ENCODE data around the gene ENOX2.

Gene ENOX2

GRCh38 chrX:130623518-130623917 lies 279.5 kb downstream of the ENOX2 start:
- H3K27ac ChIP-seq (ENCODE audit: low read depth, low read length) = no peak overlapping the region
- H4K20me1 ChIP-seq (ENCODE audit: control insufficient read depth, insufficient read depth, low read depth, low read length) = no peaks in the 10 kb centered on the region
- no peaks in the 10 kb centered on the region for H3K79me2 ChIP-seq (ENCODE audit: control insufficient read depth, low read length)
- H3K36me3 ChIP-seq (ENCODE audit: control insufficient read depth, low read length) = no peaks in the 10 kb centered on the region
- TF ChIP-seq EZH2phosphoT487 (IDR thresholded peaks at IDR 0.05; ENCODE audit: borderline replicate concordance, low read length) = no peak
- TF ChIP-seq, protein P1, sequence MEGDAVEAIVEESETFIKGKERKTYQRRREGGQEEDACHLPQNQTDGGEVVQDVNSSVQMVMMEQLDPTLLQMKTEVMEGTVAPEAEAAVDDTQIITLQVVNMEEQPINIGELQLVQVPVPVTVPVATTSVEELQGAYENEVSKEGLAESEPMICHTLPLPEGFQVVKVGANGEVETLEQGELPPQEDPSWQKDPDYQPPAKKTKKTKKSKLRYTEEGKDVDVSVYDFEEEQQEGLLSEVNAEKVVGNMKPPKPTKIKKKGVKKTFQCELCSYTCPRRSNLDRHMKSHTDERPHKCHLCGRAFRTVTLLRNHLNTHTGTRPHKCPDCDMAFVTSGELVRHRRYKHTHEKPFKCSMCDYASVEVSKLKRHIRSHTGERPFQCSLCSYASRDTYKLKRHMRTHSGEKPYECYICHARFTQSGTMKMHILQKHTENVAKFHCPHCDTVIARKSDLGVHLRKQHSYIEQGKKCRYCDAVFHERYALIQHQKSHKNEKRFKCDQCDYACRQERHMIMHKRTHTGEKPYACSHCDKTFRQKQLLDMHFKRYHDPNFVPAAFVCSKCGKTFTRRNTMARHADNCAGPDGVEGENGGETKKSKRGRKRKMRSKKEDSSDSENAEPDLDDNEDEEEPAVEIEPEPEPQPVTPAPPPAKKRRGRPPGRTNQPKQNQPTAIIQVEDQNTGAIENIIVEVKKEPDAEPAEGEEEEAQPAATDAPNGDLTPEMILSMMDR (IDR thresholded peaks at IDR 0.05; ENCODE audit: low read depth, low read length, poor library complexity, severe bottlenecking) = no peak
- no peaks in the 10 kb centered on the region for H3K4me1 ChIP-seq (ENCODE audit: control insufficient read depth, low read length)
- no peaks in the 10 kb centered on the region for H3F3A ChIP-seq (ENCODE audit: control insufficient read depth, insufficient read depth)
- H3K4me2 ChIP-seq (ENCODE audit: low read length) = no peak overlapping the region
- no peak overlapping the region for H3K4me3 ChIP-seq (ENCODE audit: low read length)
- H3K27me3 ChIP-seq (ENCODE audit: control insufficient read depth, low read length) = no peaks in the 10 kb centered on the region
- no peaks in the 10 kb centered on the region for H3K9me3 ChIP-seq (ENCODE audit: control insufficient read depth, insufficient read depth, low read length)
- no peaks in the 10 kb centered on the region for H3K9me2 ChIP-seq (replicated peaks; ENCODE audit: control insufficient read depth, low read length)

- Histone ChIP-seq H3K27me3 (ENCODE audit: control insufficient read depth, low read length) (no peaks in the 10 kb centered on the region), H3K36me3 (ENCODE audit: control insufficient read depth, low read length) (no peaks in the 10 kb centered on the region), H3K9me3 (ENCODE audit: control insufficient read depth, insufficient read depth, low read length) (no peaks in the 10 kb centered on the region), H3F3A (ENCODE audit: control insufficient read depth, insufficient read depth) (no peaks in the 10 kb centered on the region), H3K4me3 (ENCODE audit: low read length) (no peak overlapping the region), H3K27ac (ENCODE audit: low read depth, low read length) (no peak overlapping the region), H3K4me2 (ENCODE audit: low read length) (no peak overlapping the region), H3K79me2 (ENCODE audit: control insufficient read depth, low read length) (no peaks in the 10 kb centered on the region), H3K4me1 (ENCODE audit: control insufficient read depth, low read length) (no peaks in the 10 kb centered on the region), H3K9me2 (replicated peaks; ENCODE audit: control insufficient read depth, low read length) (no peaks in the 10 kb centered on the region), H4K20me1 (ENCODE audit: control insufficient read depth, insufficient read depth, low read depth, low read length) (no peaks in the 10 kb centered on the region)
- TF ChIP-seq, protein P1 (IDR thresholded peaks at IDR 0.05; ENCODE audit: low read depth, low read length, poor library complexity, severe bottlenecking) = no peak
- TF ChIP-seq EZH2phosphoT487 (IDR thresholded peaks at IDR 0.05; ENCODE audit: borderline replicate concordance, low read length) = no peak
Measured at GRCh38 chrX:130615941-130616340, 287.1 kb downstream of the ENOX2 start.

DNA sequence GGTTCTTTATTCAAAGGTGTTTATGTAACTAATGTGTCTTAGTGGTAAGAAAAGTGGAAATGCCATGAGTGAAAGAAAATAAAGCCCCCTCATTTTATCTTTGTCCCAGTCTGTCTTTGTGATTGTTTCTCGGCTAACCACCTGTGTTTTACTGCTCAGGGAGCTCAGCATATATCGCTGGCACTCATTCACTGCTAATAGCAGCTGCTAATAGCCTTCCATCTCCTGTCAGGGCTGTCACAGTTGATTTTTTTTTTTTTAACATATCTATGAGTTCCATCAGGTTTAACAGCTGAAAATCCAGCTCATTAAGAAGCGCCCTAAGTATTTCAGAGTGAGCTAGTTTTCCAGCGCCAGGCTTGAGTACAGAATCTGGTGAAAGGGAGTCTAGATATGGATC lies 295.6 kb downstream of the ENOX2 start:
- Histone ChIP-seq H3K27ac (ENCODE audit: low read depth, low read length) (no peak overlapping the region), H4K20me1 (ENCODE audit: control insufficient read depth, insufficient read depth, low read depth, low read length) (no peaks in the 10 kb centered on the region), H3F3A (ENCODE audit: control insufficient read depth, insufficient read depth) (no peaks in the 10 kb centered on the region), H3K79me2 (ENCODE audit: control insufficient read depth, low read length) (no peaks in the 10 kb centered on the region), H3K36me3 (ENCODE audit: control insufficient read depth, low read length) (no peaks in the 10 kb centered on the region), H3K9me3 (ENCODE audit: control insufficient read depth, insufficient read depth, low read length) (no peaks in the 10 kb centered on the region), H3K4me1 (ENCODE audit: control insufficient read depth, low read length) (no peaks in the 10 kb centered on the region), H3K4me2 (ENCODE audit: low read length) (no peak overlapping the region), H3K9me2 (replicated peaks; ENCODE audit: control insufficient read depth, low read length) (no peaks in the 10 kb centered on the region), H3K4me3 (ENCODE audit: low read length) (no peak overlapping the region), H3K27me3 (ENCODE audit: control insufficient read depth, low read length) (no peaks in the 10 kb centered on the region)
- TF ChIP-seq EZH2phosphoT487 (IDR thresholded peaks at IDR 0.05; ENCODE audit: borderline replicate concordance, low read length) = no peak
- TF ChIP-seq, protein P1 (IDR thresholded peaks at IDR 0.05; ENCODE audit: low read depth, low read length, poor library complexity, severe bottlenecking) = no peak

- TF ChIP-seq, protein P1 (IDR thresholded peaks at IDR 0.05; ENCODE audit: low read depth, low read length, poor library complexity, severe bottlenecking) = no peak
- no peak for TF ChIP-seq EZH2phosphoT487 (IDR thresholded peaks at IDR 0.05; ENCODE audit: borderline replicate concordance, low read length)
- Histone ChIP-seq H3K9me3 (ENCODE audit: control insufficient read depth, insufficient read depth, low read length) (no peaks in the 10 kb centered on the region), H3K9me2 (replicated peaks; ENCODE audit: control insufficient read depth, low read length) (no peaks in the 10 kb centered on the region), H3K4me3 (ENCODE audit: low read length) (no peak overlapping the region), H3K4me1 (ENCODE audit: control insufficient read depth, low read length) (no peaks in the 10 kb centered on the region), H3K27ac (ENCODE audit: low read depth, low read length) (no peak overlapping the region), H3K27me3 (ENCODE audit: control insufficient read depth, low read length) (no peaks in the 10 kb centered on the region), H3K79me2 (ENCODE audit: control insufficient read depth, low read length) (no peaks in the 10 kb centered on the region), H4K20me1 (ENCODE audit: control insufficient read depth, insufficient read depth, low read depth, low read length) (no peaks in the 10 kb centered on the region), H3K36me3 (ENCODE audit: control insufficient read depth, low read length) (no peaks in the 10 kb centered on the region), H3F3A (ENCODE audit: control insufficient read depth, insufficient read depth) (no peaks in the 10 kb centered on the region), H3K4me2 (ENCODE audit: low read length) (no peak overlapping the region)
Measured at GRCh38 chrX:130606425-130606824, 296.6 kb downstream of the ENOX2 start.
